HepG2 (cell line): Measurements from ENCODE around the gene ALG14. TPM values are rescaled to one million over a fixed set of nuclear protein-coding genes. Genes with fewer than 3 reads are reported as not detected.

Source experiments
- BRCA1 ChIP-seq: sonication (generic); formaldehyde crosslinking; IDR thresholded peaks from 2 replicates; pipeline ENCODE4 v1.4.0; 2020; ENCODE audit warnings: missing genetic modification reagents
- FOXA3 ChIP-seq: IDR thresholded peaks from 2 replicates; pipeline ENCODE4 v1.6.1; 2016; ENCODE audit warnings: missing genetic modification reagents, missing compliant biosample characterization
- RORA ChIP-seq: sonication (generic); formaldehyde crosslinking; IDR thresholded peaks from 2 replicates; pipeline ENCODE4 v1.5.0; 2020; ENCODE audit warnings: mild to moderate bottlenecking, missing genetic modification reagents, moderate library complexity
- SMARCE1 ChIP-seq: fragments of 450-650 bp; IDR thresholded peaks from 2 replicates; pipeline ENCODE4 v1.6.1; 2017; ENCODE audit warnings: borderline replicate concordance
- SOX13 ChIP-seq, 3 experiments: fragments of 450-650 bp in 1 of 3; sonication (generic) in 1 of 3; formaldehyde crosslinking in 1 of 3; IDR thresholded peaks in 2 of 3; conservative IDR thresholded peaks in 1 of 3; 2 replicates each; pipeline versions ENCODE4 v1.5.0 to v1.6.1; 2016 to 2020; ENCODE audit warnings: antibody characterized with exemption in 1 of 3, mild to moderate bottlenecking in 1 of 3, missing compliant biosample characterization in 1 of 3, missing genetic modification reagents in 1 of 3, moderate library complexity in 1 of 3
- SRSF1 ChIP-seq: fragments of 200-400 bp; formaldehyde crosslinking; optimal IDR thresholded peaks from 2 replicates; pipeline ENCODE3; 2017; ENCODE audit warnings: mild to moderate bottlenecking, low read depth, low read length, moderate library complexity
- XBP1 ChIP-seq: sonication (generic); formaldehyde crosslinking; IDR thresholded peaks from 2 replicates; pipeline ENCODE4 v1.5.0; 2020; ENCODE audit warnings: missing genetic modification reagents
- ZNF263 ChIP-seq: sonication (generic); formaldehyde crosslinking; IDR thresholded peaks from 2 replicates; pipeline ENCODE4 v1.4.0; 2020; ENCODE audit warnings: missing genetic modification reagents
- ZNF670 ChIP-seq: sonication (generic); formaldehyde crosslinking; IDR thresholded peaks from 2 replicates; pipeline ENCODE4 v1.8.0; 2022; ENCODE audit warnings: mild to moderate bottlenecking, missing genetic modification reagents, borderline replicate concordance
- ZNF83 ChIP-seq: sonication (generic); formaldehyde crosslinking; IDR thresholded peaks from 2 replicates; pipeline ENCODE4 v1.4.0; 2020; ENCODE audit warnings: missing genetic modification reagents, mild to moderate bottlenecking, borderline replicate concordance
- polyA plus RNA-seq, 8 experiments: library from polyadenylated mRNA; depleted of rRNA in 3 of 8; stranded (reverse) in 7 of 8; unstranded in 1 of 8; fragments of >200 nt; fragmentation: Illumina TruSeq in 4 of 8; extraction: Trizol in 4 of 8; gene quantifications; 2 replicates each; pipeline versions ENCODE4 v1.2.1 to v1.2.3, GENCODE V29; 2011 to 2016; ENCODE audit warnings: low read depth in 4 of 8, missing spikeins in 1 of 8, mixed read lengths in 1 of 8; ENCODE audit not compliant: insufficient read depth in 1 of 8
- total RNA-seq, 5 experiments: library from RNA; depleted of rRNA; stranded (reverse); fragments of >200 nt; fragmentation: Illumina TruSeq; extraction: Trizol; gene quantifications; 2 replicates each; pipeline ENCODE4 v1.2.3, GENCODE V29; 2016; ENCODE audit warnings: low read depth in 1 of 5
- TF ChIP-seq, protein P1 (sequence below): fragments of 450-650 bp; IDR thresholded peaks from 2 replicates; pipeline ENCODE4 v1.6.1; 2017; ENCODE audit warnings: mild to moderate bottlenecking
- TF ChIP-seq, protein P2 (sequence below): sonication (generic); formaldehyde crosslinking; IDR thresholded peaks from 2 replicates; pipeline ENCODE4 v1.4.0; 2020; ENCODE audit warnings: missing genetic modification reagents, mild to moderate bottlenecking, borderline replicate concordance
- TF ChIP-seq, protein P3 (sequence below): sonication (generic); formaldehyde crosslinking; IDR thresholded peaks from 2 replicates; pipeline ENCODE4 v1.4.0; 2020; ENCODE audit warnings: missing genetic modification reagents
- TF ChIP-seq, protein P4 (sequence below): IDR thresholded peaks from 2 replicates; pipeline ENCODE4 v1.6.1; 2016; ENCODE audit warnings: mild to moderate bottlenecking, missing biosample characterization, missing genetic modification reagents
- TF ChIP-seq, protein P5 (sequence below): sonication (generic); formaldehyde crosslinking; IDR thresholded peaks from 2 replicates; pipeline ENCODE4 v1.5.0; 2020; ENCODE audit warnings: missing genetic modification reagents

Gene ALG14
- total and polyA plus RNA-seq, 2 of the 13 experiments (the other 11 are each of a cell fraction or from before 2014, with no cell fraction given), result 4.5 to 12.7 TPM

DNA sequence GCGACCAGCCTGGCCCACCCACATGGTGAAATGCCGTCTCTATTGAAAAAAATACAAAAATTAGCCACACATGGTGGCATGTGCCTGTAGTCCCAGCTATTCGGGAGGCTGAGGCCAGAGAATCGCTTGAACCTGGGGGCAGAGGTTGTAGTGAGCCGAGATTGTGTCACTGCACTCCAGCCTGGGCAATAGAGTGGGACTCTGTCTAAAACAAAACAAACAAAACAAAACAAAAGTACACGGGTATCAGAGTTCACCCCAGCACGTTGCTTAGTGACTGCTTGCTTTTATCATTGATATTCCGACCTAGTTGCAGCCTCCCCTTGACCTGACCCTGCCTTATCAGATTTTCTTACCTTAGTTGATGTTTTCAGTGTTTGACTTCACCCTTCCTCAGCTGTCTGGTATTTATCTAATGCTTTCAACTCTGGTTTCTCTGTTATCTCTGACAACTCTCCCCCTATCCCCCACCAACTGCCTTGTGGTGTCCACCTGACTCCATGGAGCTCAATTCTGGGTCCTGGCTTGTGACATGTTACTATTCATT is 49.5 kb upstream of the ALG14 start (continued):
- TF ChIP-seq, protein P1, sequence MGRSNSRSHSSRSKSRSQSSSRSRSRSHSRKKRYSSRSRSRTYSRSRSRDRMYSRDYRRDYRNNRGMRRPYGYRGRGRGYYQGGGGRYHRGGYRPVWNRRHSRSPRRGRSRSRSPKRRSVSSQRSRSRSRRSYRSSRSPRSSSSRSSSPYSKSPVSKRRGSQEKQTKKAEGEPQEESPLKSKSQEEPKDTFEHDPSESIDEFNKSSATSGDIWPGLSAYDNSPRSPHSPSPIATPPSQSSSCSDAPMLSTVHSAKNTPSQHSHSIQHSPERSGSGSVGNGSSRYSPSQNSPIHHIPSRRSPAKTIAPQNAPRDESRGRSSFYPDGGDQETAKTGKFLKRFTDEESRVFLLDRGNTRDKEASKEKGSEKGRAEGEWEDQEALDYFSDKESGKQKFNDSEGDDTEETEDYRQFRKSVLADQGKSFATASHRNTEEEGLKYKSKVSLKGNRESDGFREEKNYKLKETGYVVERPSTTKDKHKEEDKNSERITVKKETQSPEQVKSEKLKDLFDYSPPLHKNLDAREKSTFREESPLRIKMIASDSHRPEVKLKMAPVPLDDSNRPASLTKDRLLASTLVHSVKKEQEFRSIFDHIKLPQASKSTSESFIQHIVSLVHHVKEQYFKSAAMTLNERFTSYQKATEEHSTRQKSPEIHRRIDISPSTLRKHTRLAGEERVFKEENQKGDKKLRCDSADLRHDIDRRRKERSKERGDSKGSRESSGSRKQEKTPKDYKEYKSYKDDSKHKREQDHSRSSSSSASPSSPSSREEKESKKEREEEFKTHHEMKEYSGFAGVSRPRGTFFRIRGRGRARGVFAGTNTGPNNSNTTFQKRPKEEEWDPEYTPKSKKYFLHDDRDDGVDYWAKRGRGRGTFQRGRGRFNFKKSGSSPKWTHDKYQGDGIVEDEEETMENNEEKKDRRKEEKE, result no peak
- peak; percentile 79 for TF ChIP-seq SOX13 (IDR thresholded peaks at IDR 0.05)
- peak in 1 of 2 experiments; percentile 96; a peak in 2 of 4 replicates for TF ChIP-seq SOX13 (CRISPR knock-in tag; conservative IDR thresholded peaks at IDR 0.05 in 1 of 2, IDR thresholded peaks at IDR 0.05 in 1 of 2)
- no peak for TF ChIP-seq SMARCE1
- no peak for TF ChIP-seq ZNF83
- no peak for TF ChIP-seq RORA
- TF ChIP-seq ZNF670 (CRISPR knock-in tag), result peak; percentile 85
- TF ChIP-seq BRCA1 (CRISPR knock-in tag), result 0 out of 2 replicates have a peak, but pooled peaks have one; percentile 43
- TF ChIP-seq, protein P2, sequence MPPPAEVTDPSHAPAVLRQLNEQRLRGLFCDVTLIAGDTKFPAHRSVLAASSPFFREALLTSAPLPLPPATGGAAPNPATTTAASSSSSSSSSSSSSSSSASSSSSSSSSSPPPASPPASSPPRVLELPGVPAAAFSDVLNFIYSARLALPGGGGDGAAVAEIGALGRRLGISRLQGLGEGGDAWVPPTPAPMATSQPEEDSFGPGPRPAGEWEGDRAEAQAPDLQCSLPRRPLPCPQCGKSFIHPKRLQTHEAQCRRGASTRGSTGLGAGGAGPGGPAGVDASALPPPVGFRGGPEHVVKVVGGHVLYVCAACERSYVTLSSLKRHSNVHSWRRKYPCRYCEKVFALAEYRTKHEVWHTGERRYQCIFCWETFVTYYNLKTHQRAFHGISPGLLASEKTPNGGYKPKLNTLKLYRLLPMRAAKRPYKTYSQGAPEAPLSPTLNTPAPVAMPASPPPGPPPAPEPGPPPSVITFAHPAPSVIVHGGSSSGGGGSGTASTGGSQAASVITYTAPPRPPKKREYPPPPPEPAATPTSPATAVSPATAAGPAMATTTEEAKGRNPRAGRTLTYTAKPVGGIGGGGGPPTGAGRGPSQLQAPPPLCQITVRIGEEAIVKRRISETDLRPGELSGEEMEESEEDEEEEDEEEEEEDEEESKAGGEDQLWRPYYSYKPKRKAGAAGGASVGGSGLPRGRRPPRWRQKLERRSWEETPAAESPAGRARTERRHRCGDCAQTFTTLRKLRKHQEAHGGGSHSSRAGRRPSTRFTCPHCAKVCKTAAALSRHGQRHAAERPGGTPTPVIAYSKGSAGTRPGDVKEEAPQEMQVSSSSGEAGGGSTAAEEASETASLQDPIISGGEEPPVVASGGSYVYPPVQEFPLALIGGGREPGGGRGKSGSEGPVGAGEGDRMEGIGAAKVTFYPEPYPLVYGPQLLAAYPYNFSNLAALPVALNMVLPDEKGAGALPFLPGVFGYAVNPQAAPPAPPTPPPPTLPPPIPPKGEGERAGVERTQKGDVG, result no peak
- TF ChIP-seq ZNF263, result 0 out of 2 replicates have a peak, but pooled peaks have one; percentile 21
- peak; percentile 92 for TF ChIP-seq FOXA3 (CRISPR knock-in tag)
- TF ChIP-seq, protein P3, sequence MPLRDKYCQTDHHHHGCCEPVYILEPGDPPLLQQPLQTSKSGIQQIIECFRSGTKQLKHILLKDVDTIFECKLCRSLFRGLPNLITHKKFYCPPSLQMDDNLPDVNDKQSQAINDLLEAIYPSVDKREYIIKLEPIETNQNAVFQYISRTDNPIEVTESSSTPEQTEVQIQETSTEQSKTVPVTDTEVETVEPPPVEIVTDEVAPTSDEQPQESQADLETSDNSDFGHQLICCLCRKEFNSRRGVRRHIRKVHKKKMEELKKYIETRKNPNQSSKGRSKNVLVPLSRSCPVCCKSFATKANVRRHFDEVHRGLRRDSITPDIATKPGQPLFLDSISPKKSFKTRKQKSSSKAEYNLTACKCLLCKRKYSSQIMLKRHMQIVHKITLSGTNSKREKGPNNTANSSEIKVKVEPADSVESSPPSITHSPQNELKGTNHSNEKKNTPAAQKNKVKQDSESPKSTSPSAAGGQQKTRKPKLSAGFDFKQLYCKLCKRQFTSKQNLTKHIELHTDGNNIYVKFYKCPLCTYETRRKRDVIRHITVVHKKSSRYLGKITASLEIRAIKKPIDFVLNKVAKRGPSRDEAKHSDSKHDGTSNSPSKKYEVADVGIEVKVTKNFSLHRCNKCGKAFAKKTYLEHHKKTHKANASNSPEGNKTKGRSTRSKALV (CRISPR knock-in tag), result peak; percentile 46; the same call in 1 of the 2 replicates
- TF ChIP-seq, protein P4, sequence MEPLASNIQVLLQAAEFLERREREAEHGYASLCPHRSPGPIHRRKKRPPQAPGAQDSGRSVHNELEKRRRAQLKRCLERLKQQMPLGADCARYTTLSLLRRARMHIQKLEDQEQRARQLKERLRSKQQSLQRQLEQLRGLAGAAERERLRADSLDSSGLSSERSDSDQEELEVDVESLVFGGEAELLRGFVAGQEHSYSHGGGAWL (CRISPR knock-in tag), result no peak
- TF ChIP-seq SRSF1, result no peak
- TF ChIP-seq, protein P5, sequence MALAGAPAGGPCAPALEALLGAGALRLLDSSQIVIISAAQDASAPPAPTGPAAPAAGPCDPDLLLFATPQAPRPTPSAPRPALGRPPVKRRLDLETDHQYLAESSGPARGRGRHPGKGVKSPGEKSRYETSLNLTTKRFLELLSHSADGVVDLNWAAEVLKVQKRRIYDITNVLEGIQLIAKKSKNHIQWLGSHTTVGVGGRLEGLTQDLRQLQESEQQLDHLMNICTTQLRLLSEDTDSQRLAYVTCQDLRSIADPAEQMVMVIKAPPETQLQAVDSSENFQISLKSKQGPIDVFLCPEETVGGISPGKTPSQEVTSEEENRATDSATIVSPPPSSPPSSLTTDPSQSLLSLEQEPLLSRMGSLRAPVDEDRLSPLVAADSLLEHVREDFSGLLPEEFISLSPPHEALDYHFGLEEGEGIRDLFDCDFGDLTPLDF (CRISPR knock-in tag), result no peak
- TF ChIP-seq XBP1 (CRISPR knock-in tag), result no peak
